ENCODE measurements around the gene SORCS3.

The SORCS3 gene

GRCh38 chr10:105025092-105025491 is 384.0 kb downstream of the SORCS3 start:
- DNase-seq = no peak

GRCh38 chr10:105026566-105026965 is 385.5 kb downstream of the SORCS3 start:
- no peak for DNase-seq

GRCh38 chr10:105029286-105029685 is 388.2 kb downstream of the SORCS3 start:
- no peak for DNase-seq

GRCh38 chr10:105037022-105037421 is 395.9 kb downstream of the SORCS3 start:
- DNase-seq = no peak

GRCh38 chr10:105041956-105042355 is 400.9 kb downstream of the SORCS3 start:
- no peak for DNase-seq

- DNase-seq = no peak
Observed at GRCh38 chr10:105042906-105043552, 401.9 kb downstream of the SORCS3 start.

GRCh38 chr10:105044902-105045301 is 403.8 kb downstream of the SORCS3 start:
- no peak for DNase-seq

- DNase-seq = no peak
Observed at GRCh38 chr10:105056413-105056812, 415.3 kb downstream of the SORCS3 start.

- DNase-seq = no peak
Observed at GRCh38 chr10:105062951-105063350, 421.9 kb downstream of the SORCS3 start.

- DNase-seq = no peak
Observed at GRCh38 chr10:105063796-105064195, 422.7 kb downstream of the SORCS3 start.

GRCh38 chr10:105068497-105068896 is 427.4 kb downstream of the SORCS3 start:
- DNase-seq = no peak

GRCh38 chr10:105070249-105070648 is 429.2 kb downstream of the SORCS3 start:
- DNase-seq = no peak

- no peak for DNase-seq
Observed at GRCh38 chr10:105070952-105071351, 429.9 kb downstream of the SORCS3 start.

- no peak for DNase-seq
Observed at GRCh38 chr10:105071980-105072379, 430.9 kb downstream of the SORCS3 start.

GRCh38 chr10:105073999-105074398 is 432.9 kb downstream of the SORCS3 start:
- no peak for DNase-seq

GRCh38 chr10:105075031-105075430 is 433.9 kb downstream of the SORCS3 start:
- DNase-seq = no peak

GRCh38 chr10:105085980-105086379 is 444.9 kb downstream of the SORCS3 start:
- DNase-seq = no peak

- no peak for DNase-seq
Observed at GRCh38 chr10:105094048-105094447, 453.0 kb downstream of the SORCS3 start.

- no peak for DNase-seq
Observed at GRCh38 chr10:105096316-105096715, 455.2 kb downstream of the SORCS3 start.

GRCh38 chr10:105102977-105103376 is 461.9 kb downstream of the SORCS3 start:
- DNase-seq = no peak

GRCh38 chr10:105104297-105104696 is 463.2 kb downstream of the SORCS3 start:
- DNase-seq = no peak

- DNase-seq = no peak
Observed at GRCh38 chr10:105109164-105109563, 468.1 kb downstream of the SORCS3 start.

- no peak for DNase-seq
Observed at GRCh38 chr10:105112862-105113261, 471.8 kb downstream of the SORCS3 start.

- DNase-seq = no peak
Observed at GRCh38 chr10:105113666-105114065, 472.6 kb downstream of the SORCS3 start.

- no peak for DNase-seq
Observed at GRCh38 chr10:105121743-105122142, 480.7 kb downstream of the SORCS3 start.
